Ovary (tissue), 9 donors: ENCODE results near the gene UTS2R. TPM values are rescaled to one million over a fixed set of nuclear protein-coding genes. Genes with fewer than 3 reads are reported as not detected.

Experiments
- DNase-seq, 5 donors: peaks; one replicate each; pipeline ENCODE4 v3.0.0-alpha.2; 2019 to 2020
- H3K27ac ChIP-seq, 2 donors: fragments of 200-600 bp; one replicate each; pipeline versions ENCODE4 v1.5.1 to v1.8.0; 2019 to 2022
- H3K27me3 ChIP-seq: fragments of 200-600 bp; one replicate; pipeline ENCODE4 v1.8.0; 2022
- H3K36me3 ChIP-seq: fragments of 200-600 bp; sonication (generic); one replicate; pipeline ENCODE4 v1.5.1; 2019
- H3K4me1 ChIP-seq: one replicate; pipeline ENCODE4 v1.8.1; 2013; ENCODE audit warnings: mild to moderate bottlenecking, moderate library complexity; ENCODE audit not compliant: insufficient read depth
- H3K4me3 ChIP-seq: fragments of 200-600 bp; sonication (generic); one replicate; pipeline ENCODE4 v1.5.1; 2017
- H3K9me3 ChIP-seq, 2 donors: fragments of 200-600 bp in 1 of 2; sonication (generic) in 1 of 2; one replicate each; pipeline versions ENCODE4 v1.5.1 to v1.8.1; 2013 to 2019; ENCODE audit warnings: mild to moderate bottlenecking in 1 of 2, moderate library complexity in 1 of 2
- CTCF ChIP-seq, 3 donors: fragments of 450-650 bp in 2 of 3; fragments of 200-600 bp in 1 of 3; IDR thresholded peaks; one replicate each; pipeline versions ENCODE4 v1.5.1 to v1.8.0; 2016 to 2022; ENCODE audit warnings: antibody characterized with exemption in 3 of 3, mild to moderate bottlenecking in 1 of 3
- EP300 ChIP-seq: sonication (generic); formaldehyde crosslinking; IDR thresholded peaks from one replicate; pipeline ENCODE4 v1.6.1; 2017; ENCODE audit warnings: antibody characterized with exemption
- POLR2A ChIP-seq: fragments of 450-650 bp; IDR thresholded peaks from one replicate; pipeline ENCODE4 v1.6.1; 2017; ENCODE audit warnings: antibody characterized with exemption, mild to moderate bottlenecking, moderate library complexity
- WGBS, 3 donors: extraction: QIAGEN DNeasy Blood & Tissue Kit in 1 of 3; methylation state at CpG; one replicate each; pipeline versions ENCODE4 v1.1.5 to v1.1.7; 2013 to 2017; 5-methylcytosine and 5-hydroxymethylcytosine counted together
- intact Hi-C, 4 donors: fragments of 100-400 bp; cut with DNase I; formaldehyde crosslinking; loops; one replicate each; pipeline versions ENCODE4 v1.11.0 to v1.15.1; 2022 to 2023
- polyA plus RNA-seq, 2 donors: library from polyadenylated mRNA; stranded (reverse); fragments of 200-250 nt in 1 of 2; fragments of 350-450 nt in 1 of 2; fragmentation: Illumina TruSeq in 1 of 2; extraction: RNeasy Lipid Tissue Mini Kit (QIAGEN cat#74804) in 1 of 2; gene quantifications; one replicate each; pipeline ENCODE4 v1.2.3, GENCODE V29; 2013 to 2014
- total RNA-seq, 7 donors: library from RNA; depleted of rRNA in 2 of 7; stranded (reverse); fragments of >200 nt in 2 of 7; fragmentation: NEBNext Ultra II Directional in 3 of 7; extraction: Animal tissue kit (Norgen Biotek cat#: 25700) in 3 of 7; gene quantifications; one replicate each; pipeline versions ENCODE4 v1.1.0 to v1.2.4, GENCODE V29; 2016 to 2023
- donor health status: DM: no; HTN: no; CAD: no; lungs with moderate emphysema.
- donor health status: DM: no; HTN: no; CAD: no.
- donor health status: Bipolar disorder and iron deficiency.
- donor health status: DM: yes; HTN: yes; CAD: no.
- donor health status: DM: no; HTN: no; CAD: no.
- donor health status: DM: yes; HTN: yes; CAD: no.

UTS2R gene
- total and polyA plus RNA-seq, 9 donors: not detected

- TF ChIP-seq EP300 (no peak), POLR2A (no peak), CTCF (IDR thresholded peaks at IDR 0.05) (no peak)
- H3K9me3 ChIP-seq: no peaks in the 10 kb centered on the region
- H3K4me3 ChIP-seq: no peak overlapping the region
- intact Hi-C loops: no loop called here
- no peaks in the 10 kb centered on the region for H3K4me1 ChIP-seq
- no peaks in the 10 kb centered on the region for H3K27me3 ChIP-seq
- WGBS, 3 donors: 85 to 88% (median 85%) methylated on average over 35 to 38 of the region's 38 CpGs
- DNase-seq: no peak
- no peak overlapping the region for H3K27ac ChIP-seq
- no peaks in the 10 kb centered on the region for H3K36me3 ChIP-seq
Observed at GRCh38 chr17:82397449-82398335, 26.1 kb downstream of the UTS2R start.

GRCh38 chr17:82399041-82399441 is 27.5 kb downstream of the UTS2R start:
- WGBS, 3 donors: 53 to 62% (median 62%) methylated on average over 13 of the region's 13 CpGs
- H3K27me3 ChIP-seq: no peaks in the 10 kb centered on the region
- H3K27ac ChIP-seq: no peak overlapping the region
- H3K36me3 ChIP-seq: no peaks in the 10 kb centered on the region
- TF ChIP-seq EP300 (no peak), CTCF (IDR thresholded peaks at IDR 0.05) (no peak), POLR2A (no peak)
- no peaks in the 10 kb centered on the region for H3K4me1 ChIP-seq
- DNase-seq: no peak
- intact Hi-C loops: no loop called here
- no peak overlapping the region for H3K4me3 ChIP-seq
- no peaks in the 10 kb centered on the region for H3K9me3 ChIP-seq

- intact Hi-C loops: no loop called here
- Histone ChIP-seq H3K36me3 (no peaks in the 10 kb centered on the region), H3K4me1 (no peaks in the 10 kb centered on the region), H3K27me3 (no peaks in the 10 kb centered on the region), H3K27ac (no peak overlapping the region), H3K9me3 (no peaks in the 10 kb centered on the region), H3K4me3 (no peak overlapping the region)
- 78 to 89% (median 88%) methylated on average over 18 of the region's 18 CpGs for WGBS, 3 donors
- TF ChIP-seq EP300 (no peak), POLR2A (no peak), CTCF (IDR thresholded peaks at IDR 0.05) (no peak)
- no peak for DNase-seq
Observed at GRCh38 chr17:82399601-82400101, 28.1 kb downstream of the UTS2R start.

GRCh38 chr17:82400206-82400605 is 28.6 kb downstream of the UTS2R start:
- Histone ChIP-seq H3K4me3 (no peak overlapping the region), H3K36me3 (no peaks in the 10 kb centered on the region), H3K27ac (no peak overlapping the region), H3K27me3 (no peaks in the 10 kb centered on the region), H3K9me3 (no peaks in the 10 kb centered on the region), H3K4me1 (no peaks in the 10 kb centered on the region)
- TF ChIP-seq CTCF (IDR thresholded peaks at IDR 0.05) (no peak), POLR2A (no peak), EP300 (no peak)
- DNase-seq: no peak
- intact Hi-C loops: no loop called here
- WGBS, 3 donors: 60 to 76% (median 63%) methylated on average over 7 of the region's 7 CpGs
